NB4 (cell line): ENCODE measurements around the gene RAD18.

Source experiments
- CTCF ChIP-seq: IDR thresholded peaks from one replicate; pipeline ENCODE4 v1.5.1; 2012; ENCODE audit warnings: low read depth, low read length
- POLR2A ChIP-seq: IDR thresholded peaks from 2 replicates; pipeline ENCODE4 v1.6.1; 2011; ENCODE audit warnings: mild to moderate bottlenecking; ENCODE audit not compliant: insufficient read length; ENCODE audit errors: extremely low read depth

GRCh38 chr3:8864402-8865350, 98.6 kb downstream of the RAD18 start:
- TF ChIP-seq POLR2A (no peak), CTCF (no peak)
